ENCODE results near the gene BTRC. TPM values are rescaled to one million over a fixed set of nuclear protein-coding genes. Genes with fewer than 3 reads are reported as not detected.

BTRC gene
- total RNA-seq, 1 donor from 2014 or later, result 18.3 TPM

- DNase-seq (ENCODE audit: low spot score), result no peak
Measured at GRCh38 chr10:101525848-101526247, 171.9 kb downstream of the BTRC start.

GRCh38 chr10:101529207-101529606, 175.2 kb downstream of the BTRC start:
- DNase-seq (ENCODE audit: low spot score), result no peak

- DNase-seq (ENCODE audit: low spot score), result no peak
Measured at GRCh38 chr10:101529725-101530553, 176.0 kb downstream of the BTRC start.

GRCh38 chr10:101535949-101536348, 182.0 kb downstream of the BTRC start:
- no peak for DNase-seq (ENCODE audit: low spot score)

GRCh38 chr10:101536800-101537199, 182.8 kb downstream of the BTRC start:
- DNase-seq (ENCODE audit: low spot score), result no peak

GRCh38 chr10:101538446-101538845, 184.5 kb downstream of the BTRC start:
- no peak for DNase-seq (ENCODE audit: low spot score)

- no peak for DNase-seq (ENCODE audit: low spot score)
Measured at GRCh38 chr10:101545898-101546297, 191.9 kb downstream of the BTRC start.

GRCh38 chr10:101550965-101551364, 197.0 kb downstream of the BTRC start:
- no peak for DNase-seq (ENCODE audit: low spot score)

- DNase-seq (ENCODE audit: low spot score), result no peak
Measured at GRCh38 chr10:101552442-101552841, 198.5 kb downstream of the BTRC start.

GRCh38 chr10:101557541-101557940, 203.6 kb downstream of the BTRC start:
- peak; percentile 45 for DNase-seq (ENCODE audit: low spot score)

- DNase-seq (ENCODE audit: low spot score), result peak; percentile 12
Measured at GRCh38 chr10:101558204-101558603, 204.2 kb downstream of the BTRC start.

GRCh38 chr10:101558671-101559595, 205.0 kb downstream of the BTRC start:
- DNase-seq (ENCODE audit: low spot score), result peak; percentile 84

- DNase-seq (ENCODE audit: low spot score), result no peak
Measured at GRCh38 chr10:101559596-101560297, 205.8 kb downstream of the BTRC start.

GRCh38 chr10:101560298-101561067, 206.5 kb downstream of the BTRC start:
- DNase-seq (ENCODE audit: low spot score), result peak; percentile 88

GRCh38 chr10:101561068-101561915, 207.3 kb downstream of the BTRC start:
- peak; percentile 83 for DNase-seq (ENCODE audit: low spot score)

GRCh38 chr10:101562231-101562630, 208.3 kb downstream of the BTRC start:
- peak; percentile 71 for DNase-seq (ENCODE audit: low spot score)

GRCh38 chr10:101563007-101563406, 209.0 kb downstream of the BTRC start:
- DNase-seq (ENCODE audit: low spot score), result peak; percentile 30

- DNase-seq (ENCODE audit: low spot score), result peak; percentile 60
Measured at GRCh38 chr10:101563497-101564040, 209.6 kb downstream of the BTRC start.

- DNase-seq (ENCODE audit: low spot score), result peak; percentile 87
Measured at GRCh38 chr10:101564490-101564991, 210.6 kb downstream of the BTRC start.
